ENCODE results near the gene CCKAR. TPM values are rescaled to one million over a fixed set of nuclear protein-coding genes. Genes with fewer than 3 reads are reported as not detected.

The CCKAR gene
- total RNA-seq, 4 donors from 2014 or later, result not detected

- H3K9me3 ChIP-seq, result no peaks in the 10 kb centered on the region
- no peak for DNase-seq
- H3K27ac ChIP-seq, result no peak overlapping the region
- no peaks in the 10 kb centered on the region for H3K4me1 ChIP-seq
- no peak overlapping the region for H3K4me3 ChIP-seq
- intact Hi-C loops (cut with DNase I; ENCODE audit: low total_unique reads), result no loop called here
- no peaks in the 10 kb centered on the region for H3K36me3 ChIP-seq
- no peak for TF ChIP-seq POLR2A (IDR thresholded peaks at IDR 0.05)
- TF ChIP-seq, protein P1, sequence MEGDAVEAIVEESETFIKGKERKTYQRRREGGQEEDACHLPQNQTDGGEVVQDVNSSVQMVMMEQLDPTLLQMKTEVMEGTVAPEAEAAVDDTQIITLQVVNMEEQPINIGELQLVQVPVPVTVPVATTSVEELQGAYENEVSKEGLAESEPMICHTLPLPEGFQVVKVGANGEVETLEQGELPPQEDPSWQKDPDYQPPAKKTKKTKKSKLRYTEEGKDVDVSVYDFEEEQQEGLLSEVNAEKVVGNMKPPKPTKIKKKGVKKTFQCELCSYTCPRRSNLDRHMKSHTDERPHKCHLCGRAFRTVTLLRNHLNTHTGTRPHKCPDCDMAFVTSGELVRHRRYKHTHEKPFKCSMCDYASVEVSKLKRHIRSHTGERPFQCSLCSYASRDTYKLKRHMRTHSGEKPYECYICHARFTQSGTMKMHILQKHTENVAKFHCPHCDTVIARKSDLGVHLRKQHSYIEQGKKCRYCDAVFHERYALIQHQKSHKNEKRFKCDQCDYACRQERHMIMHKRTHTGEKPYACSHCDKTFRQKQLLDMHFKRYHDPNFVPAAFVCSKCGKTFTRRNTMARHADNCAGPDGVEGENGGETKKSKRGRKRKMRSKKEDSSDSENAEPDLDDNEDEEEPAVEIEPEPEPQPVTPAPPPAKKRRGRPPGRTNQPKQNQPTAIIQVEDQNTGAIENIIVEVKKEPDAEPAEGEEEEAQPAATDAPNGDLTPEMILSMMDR (IDR thresholded peaks at IDR 0.05 in 4 of 5, conservative IDR thresholded peaks at IDR 0.05 in 1 of 5), result no peak
- H3K27me3 ChIP-seq, result no peaks in the 10 kb centered on the region
- in situ Hi-C loops (cut with MboI; ENCODE audit: low sequenced_read_pairs in 4 of 4), result loop anchor here in 3 of 4 donors (25.0 kb wide), 3 partner anchors 96 to 546 kb away; no protein-coding TSS in a partner anchor
- ATAC-seq, result no peak
These were observed 23.6 kb downstream of the CCKAR start for GRCh38 chr4:26466578-26467270.

- DNase-seq (no peak), ATAC-seq (no peak)
- no peaks in the 10 kb centered on the region for H3K9me3 ChIP-seq
- intact Hi-C loops (cut with DNase I; ENCODE audit: low total_unique reads), result loop anchor here (5.0 kb wide), 1 partner anchor 258 kb away; no protein-coding TSS in a partner anchor
- no peaks in the 10 kb centered on the region for H3K4me1 ChIP-seq
- H3K36me3 ChIP-seq, result no peaks in the 10 kb centered on the region
- in situ Hi-C loops (cut with MboI; ENCODE audit: low sequenced_read_pairs in 4 of 4), result loop anchor here in 3 of 4 donors (25.0 kb wide), 3 partner anchors 98 to 548 kb away; no protein-coding TSS in a partner anchor
- no peak overlapping the region for H3K27ac ChIP-seq
- no peak overlapping the region for H3K4me3 ChIP-seq
- no peak for TF ChIP-seq POLR2A (IDR thresholded peaks at IDR 0.05)
- TF ChIP-seq, protein P1 (IDR thresholded peaks at IDR 0.05 in 4 of 5, conservative IDR thresholded peaks at IDR 0.05 in 1 of 5), result no peak
- H3K27me3 ChIP-seq, result no peaks in the 10 kb centered on the region
These were observed 25.7 kb downstream of the CCKAR start for GRCh38 chr4:26464420-26465095.

DNA sequence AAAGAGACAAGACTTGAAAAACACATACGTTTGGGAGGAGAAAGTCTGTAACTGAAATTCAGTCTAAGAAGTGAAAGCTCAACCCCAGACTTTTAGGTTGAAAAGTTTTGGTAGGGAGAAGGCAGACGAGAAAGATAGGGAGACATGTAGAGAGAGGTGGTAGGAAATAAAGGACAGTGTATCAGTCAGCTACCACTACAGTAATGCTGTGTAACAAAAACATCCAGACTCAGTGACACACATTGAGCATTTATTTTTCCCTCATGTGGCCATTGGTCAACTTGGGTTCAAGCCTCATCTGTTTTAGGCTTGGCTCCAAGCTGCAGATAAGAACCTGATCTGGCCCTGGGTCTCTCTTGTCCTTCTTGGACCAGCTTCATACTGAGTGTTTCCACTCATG, 26.9 kb downstream of the CCKAR start:
- Histone ChIP-seq H3K9me3 (no peaks in the 10 kb centered on the region), H3K27me3 (no peaks in the 10 kb centered on the region), H3K36me3 (no peaks in the 10 kb centered on the region), H3K4me3 (no peak overlapping the region), H3K4me1 (no peaks in the 10 kb centered on the region), H3K27ac (no peak overlapping the region)
- DNase-seq (no peak), ATAC-seq (no peak)
- intact Hi-C loops (cut with DNase I; ENCODE audit: low total_unique reads) (loop anchor here (5.0 kb wide), 1 partner anchor 259 kb away; no protein-coding TSS in a partner anchor), in situ Hi-C loops (cut with MboI; ENCODE audit: low sequenced_read_pairs in 4 of 4) (loop anchor here in 3 of 4 donors (25.0 kb wide), 3 partner anchors 99 to 549 kb away; no protein-coding TSS in a partner anchor)
- TF ChIP-seq, protein P1 (IDR thresholded peaks at IDR 0.05 in 4 of 5, conservative IDR thresholded peaks at IDR 0.05 in 1 of 5), result no peak
- no peak for TF ChIP-seq POLR2A (IDR thresholded peaks at IDR 0.05)

DNA sequence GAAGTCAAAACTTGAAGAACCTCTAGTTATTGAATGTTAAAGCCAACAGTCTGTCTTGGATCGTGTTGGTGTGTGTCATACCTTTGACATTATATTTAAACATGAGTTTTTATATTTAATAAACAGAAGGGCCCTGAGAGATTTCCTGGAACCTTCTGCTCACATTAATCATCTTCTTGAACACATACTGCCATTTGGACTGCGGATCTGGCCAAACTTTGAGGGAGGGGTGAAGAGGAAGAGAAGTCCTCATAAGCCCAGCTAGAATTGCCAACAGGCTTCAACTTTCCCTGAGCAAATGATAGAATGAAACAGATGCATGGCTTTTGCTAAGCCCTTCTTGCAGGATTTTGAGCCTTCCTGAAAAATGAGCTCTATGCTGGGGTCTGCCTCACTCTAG, 27.4 kb downstream of the CCKAR start:
- Histone ChIP-seq H3K4me1 (no peaks in the 10 kb centered on the region), H3K36me3 (no peaks in the 10 kb centered on the region), H3K27me3 (no peaks in the 10 kb centered on the region), H3K9me3 (no peaks in the 10 kb centered on the region), H3K27ac (no peak overlapping the region), H3K4me3 (no peak overlapping the region)
- ATAC-seq (no peak), DNase-seq (no peak)
- intact Hi-C loops (cut with DNase I; ENCODE audit: low total_unique reads), result loop anchor here (5.0 kb wide), 1 partner anchor 259 kb away; no protein-coding TSS in a partner anchor
- no peak for TF ChIP-seq POLR2A (IDR thresholded peaks at IDR 0.05)
- TF ChIP-seq, protein P1 (IDR thresholded peaks at IDR 0.05 in 4 of 5, conservative IDR thresholded peaks at IDR 0.05 in 1 of 5), result no peak
- in situ Hi-C loops (cut with MboI; ENCODE audit: low sequenced_read_pairs in 4 of 4), result loop anchor here in 3 of 4 donors (25.0 kb wide), 3 partner anchors 99 to 549 kb away; no protein-coding TSS in a partner anchor
